K562 (cell line): ENCODE measurements around the gene UBE2N. TPM values are rescaled to one million over a fixed set of nuclear protein-coding genes. Genes with fewer than 3 reads are reported as not detected.

Experiments
- CGGBP1 ChIP-seq: fragments of 250-450 bp; sonication (Bioruptor Pico); IDR thresholded peaks from 2 replicates; pipeline ENCODE4 v1.9.0; 2021; ENCODE audit warnings: mild to moderate bottlenecking
- CHD2 ChIP-seq: IDR thresholded peaks from 2 replicates; pipeline ENCODE4 v1.6.1; 2011; ENCODE audit warnings: low read depth, low read length
- CREB5 ChIP-seq: fragments of 250-450 bp; sonication (Bioruptor Pico); IDR thresholded peaks from 2 replicates; pipeline ENCODE4 v1.5.0; 2020; ENCODE audit warnings: mild to moderate bottlenecking
- DPF2 ChIP-seq: fragments of 450-650 bp; IDR thresholded peaks from 2 replicates; pipeline ENCODE4 v1.6.1; 2016
- FOXK1 ChIP-seq: sonication (generic); formaldehyde crosslinking; IDR thresholded peaks from 2 replicates; pipeline ENCODE4 v1.8.0; 2022; ENCODE audit warnings: missing genetic modification reagents, mild to moderate bottlenecking, borderline replicate concordance
- GMEB1 ChIP-seq: fragments of 250-450 bp; sonication (Bioruptor Pico); IDR thresholded peaks from 2 replicates; pipeline ENCODE4 v1.4.0; 2020; ENCODE audit warnings: mild to moderate bottlenecking
- HNRNPH1 ChIP-seq: fragments of 200-400 bp; formaldehyde crosslinking; optimal IDR thresholded peaks from 2 replicates; pipeline ENCODE3; 2017; ENCODE audit warnings: low read depth, mild to moderate bottlenecking, low read length, moderate library complexity
- KDM5B ChIP-seq: fragments of 200-600 bp; sonication (generic); IDR thresholded peaks from 2 replicates; pipeline ENCODE4 v1.6.1; 2012; ENCODE audit warnings: low read depth, mild to moderate bottlenecking, moderate library complexity, low read length, control low read depth, inconsistent platforms; ENCODE audit not compliant: insufficient replicate concordance
- MAX ChIP-seq: sonication (generic); formaldehyde crosslinking; IDR thresholded peaks from 2 replicates; pipeline ENCODE4 v1.9.0; 2022; ENCODE audit warnings: mild to moderate bottlenecking, missing genetic modification reagents
- MCM5 ChIP-seq: fragments of 450-650 bp; IDR thresholded peaks from 2 replicates; pipeline ENCODE4 v1.6.1; 2016; ENCODE audit warnings: low read depth
- MED1 ChIP-seq: sonication (generic); formaldehyde crosslinking; IDR thresholded peaks from 2 replicates; pipeline ENCODE4 v1.8.1; 2023; ENCODE audit warnings: missing genetic modification reagents, borderline replicate concordance
- POLR3A ChIP-seq: IDR thresholded peaks from 2 replicates; pipeline ENCODE4 v1.6.1; 2011; ENCODE audit warnings: borderline replicate concordance, mild to moderate bottlenecking, moderate library complexity; ENCODE audit not compliant: insufficient read length, insufficient read depth; ENCODE audit errors: extremely low read depth
- RNF219 ChIP-seq: fragments of 250-450 bp; sonication (Bioruptor Pico); IDR thresholded peaks from 2 replicates; pipeline ENCODE4 v1.5.0; 2022; ENCODE audit warnings: mild to moderate bottlenecking
- RUNX1 ChIP-seq: sonication (generic); IDR thresholded peaks from 2 replicates; pipeline ENCODE4 v1.6.1; 2016; ENCODE audit warnings: antibody characterized with exemption, low read depth
- SMAD2 ChIP-seq: fragments of 150-350 bp; IDR thresholded peaks from 2 replicates; pipeline ENCODE4 v1.6.1; 2014; ENCODE audit warnings: low read depth, mild to moderate bottlenecking, low read length
- SMC3 ChIP-seq: conservative IDR thresholded peaks from 2 replicates; pipeline ENCODE4 v1.6.1; 2011; ENCODE audit warnings: low read depth, low read length, improper control_type of control experiment; ENCODE audit not compliant: insufficient read depth
- STAG1 ChIP-seq: sonication (generic); formaldehyde crosslinking; IDR thresholded peaks from 2 replicates; pipeline ENCODE4 v1.5.0; 2020; ENCODE audit warnings: missing genetic modification reagents, borderline replicate concordance
- TAL1 ChIP-seq: fragments of 450-650 bp; IDR thresholded peaks from 2 replicates; pipeline ENCODE4 v1.6.1; 2016; ENCODE audit warnings: mild to moderate bottlenecking
- TCFL5 ChIP-seq: fragments of 250-450 bp; sonication (Bioruptor Pico); conservative IDR thresholded peaks from 2 replicates; pipeline ENCODE4 v1.6.1; 2021; ENCODE audit warnings: mild to moderate bottlenecking, moderate library complexity, matching md5 sums
- TGIF2 ChIP-seq: sonication (generic); formaldehyde crosslinking; IDR thresholded peaks from 2 replicates; pipeline ENCODE4 v1.8.1; 2022; ENCODE audit warnings: mild to moderate bottlenecking, missing genetic modification reagents, moderate library complexity
- XRCC3 ChIP-seq: fragments of 450-650 bp; IDR thresholded peaks from 2 replicates; pipeline ENCODE4 v1.6.1; 2017; ENCODE audit warnings: mild to moderate bottlenecking, moderate library complexity
- ZNF134 ChIP-seq: fragments of 250-450 bp; sonication (Bioruptor Pico); conservative IDR thresholded peaks from 2 replicates; pipeline ENCODE4 v1.4.0; 2020
- ZNF354B ChIP-seq: fragments of 250-450 bp; sonication (Bioruptor Pico); IDR thresholded peaks from 2 replicates; pipeline ENCODE4 v1.4.0; 2020
- ZNF511 ChIP-seq: sonication (generic); formaldehyde crosslinking; IDR thresholded peaks from 2 replicates; pipeline ENCODE4 v1.8.0; 2022; ENCODE audit warnings: mild to moderate bottlenecking, missing genetic modification reagents
- polyA plus RNA-seq, 8 experiments: library from polyadenylated mRNA; depleted of rRNA in 4 of 8; stranded (reverse) in 5 of 8; unstranded in 3 of 8; fragments of >200 nt; fragmentation: Nextera tagmentation in 2 of 8; fragmentation: Illumina TruSeq in 1 of 8; extraction: Ambion mirVana in 2 of 8; extraction: Trizol in 1 of 8; gene quantifications; 2 replicates each; pipeline versions ENCODE4 v1.2.1 to v1.2.3, GENCODE V29; 2011 to 2014; ENCODE audit warnings: inconsistent platforms in 1 of 8, missing spikeins in 1 of 8
- total RNA-seq, 7 experiments: library from RNA; depleted of rRNA in 6 of 7; stranded (reverse); fragments of >200 nt in 6 of 7; fragmentation: Illumina TruSeq in 2 of 7; extraction: Trizol in 2 of 7; gene quantifications; 2 replicates each; pipeline versions ENCODE4 v1.2.1 to v1.2.3, GENCODE V29; 2011 to 2021; ENCODE audit warnings: low replicate concordance in 1 of 7

Gene UBE2N
- total and polyA plus RNA-seq, 9 of the 15 experiments (the other 6 are each of a cell fraction or from before 2014, with no cell fraction given) = 189 to 826 (median 260) TPM

- TF ChIP-seq RNF219 = no peak
- 0 out of 2 replicates have a peak, but pooled peaks have one; percentile 41 for TF ChIP-seq FOXK1
- TF ChIP-seq ZNF354B (CRISPR knock-in tag) = no peak
- TF ChIP-seq HNRNPH1 = no peak
- no peak for TF ChIP-seq RUNX1
- no peak for TF ChIP-seq CGGBP1 (CRISPR knock-in tag)
- peak; percentile 98 for TF ChIP-seq MAX (CRISPR knock-in tag)
- TF ChIP-seq XRCC3 = no peak
- TF ChIP-seq ZNF134 = no peak
- peak; percentile 50; the same call in 1 of the 2 replicates for TF ChIP-seq DPF2
- no peak for TF ChIP-seq MED1 (CRISPR knock-in tag)
- TF ChIP-seq KDM5B = peak; percentile 76
- no peak for TF ChIP-seq TAL1
- TF ChIP-seq TGIF2 = no peak
- TF ChIP-seq MCM5 = no peak
- TF ChIP-seq SMAD2 = no peak
- TF ChIP-seq STAG1 (CRISPR knock-in tag) = no peak
- no peak for TF ChIP-seq TCFL5 (CRISPR knock-in tag)
- TF ChIP-seq CREB5 (CRISPR knock-in tag) = no peak
- no peak for TF ChIP-seq SMC3
- TF ChIP-seq GMEB1 = peak; percentile 58; the same call in 1 of the 2 replicates
- TF ChIP-seq POLR3A = no peak
- peak; percentile 92 for TF ChIP-seq ZNF511 (CRISPR knock-in tag)
- TF ChIP-seq CHD2 = no peak
Observed at GRCh38 chr12:93467351-93468007, 25.7 kb upstream of the UBE2N start, which contains the start of gene MRPL42 (continued).
